Measurements from ENCODE around the gene QPRT. TPM values are rescaled to one million over a fixed set of nuclear protein-coding genes. Genes with fewer than 3 reads are reported as not detected.

The QPRT gene
- polyA plus RNA-seq, 3 donors: 2.1 to 4.7 (median 3.9) TPM

GRCh38 chr16:29710227-29711219 lies 31.5 kb downstream of the QPRT start:
- Mint-ChIP-seq H3K4me3 (peak overlapping the region in 1 of 2 donors; percentile 63), H3K27ac (peak overlapping the region in 6 of 7 donors; percentile 79 to 92 (median 90)), H3K9me3 (peaks cover 0 to 3% (median 0%) of the 10 kb centered on the region in 7 donors), H3K36me3 (no peaks in the 10 kb centered on the region), H3K4me1 (peaks cover 26% of the 10 kb centered on the region), H3K27me3 (ENCODE audit: low read depth in 3 of 3) (peaks cover 3 to 7% (median 6%) of the 10 kb centered on the region in 3 donors)
- peak overlapping the region in 1 of 3 experiments; percentile 9 for H3K4me3 ChIP-seq (replicated peaks in 1 of 3; ENCODE audit: low read depth in 2 of 3, low read length in 3 of 3)
- peaks cover 22 to 30% of the 10 kb centered on the region in 2 donors for H3K4me1 ChIP-seq (ENCODE audit: control insufficient read depth in 1 of 2, insufficient read depth in 2 of 2, low read length in 2 of 2)
- no peaks in the 10 kb centered on the region for H3K79me2 ChIP-seq (ENCODE audit: insufficient read depth, low read length)
- H3K36me3 ChIP-seq (replicated peaks in 1 of 2; ENCODE audit: control insufficient read depth in 1 of 2, insufficient read depth in 2 of 2, low read length in 2 of 2): no peaks in the 10 kb centered on the region
- no peak overlapping the region for H2AFZ ChIP-seq (ENCODE audit: insufficient read depth, low read depth, low read length, poor library complexity, severe bottlenecking)
- 26% methylated on average over 9 of the region's 17 CpGs for WGBS (ENCODE audit: insufficient coverage)
- TF ChIP-seq, protein P1, sequence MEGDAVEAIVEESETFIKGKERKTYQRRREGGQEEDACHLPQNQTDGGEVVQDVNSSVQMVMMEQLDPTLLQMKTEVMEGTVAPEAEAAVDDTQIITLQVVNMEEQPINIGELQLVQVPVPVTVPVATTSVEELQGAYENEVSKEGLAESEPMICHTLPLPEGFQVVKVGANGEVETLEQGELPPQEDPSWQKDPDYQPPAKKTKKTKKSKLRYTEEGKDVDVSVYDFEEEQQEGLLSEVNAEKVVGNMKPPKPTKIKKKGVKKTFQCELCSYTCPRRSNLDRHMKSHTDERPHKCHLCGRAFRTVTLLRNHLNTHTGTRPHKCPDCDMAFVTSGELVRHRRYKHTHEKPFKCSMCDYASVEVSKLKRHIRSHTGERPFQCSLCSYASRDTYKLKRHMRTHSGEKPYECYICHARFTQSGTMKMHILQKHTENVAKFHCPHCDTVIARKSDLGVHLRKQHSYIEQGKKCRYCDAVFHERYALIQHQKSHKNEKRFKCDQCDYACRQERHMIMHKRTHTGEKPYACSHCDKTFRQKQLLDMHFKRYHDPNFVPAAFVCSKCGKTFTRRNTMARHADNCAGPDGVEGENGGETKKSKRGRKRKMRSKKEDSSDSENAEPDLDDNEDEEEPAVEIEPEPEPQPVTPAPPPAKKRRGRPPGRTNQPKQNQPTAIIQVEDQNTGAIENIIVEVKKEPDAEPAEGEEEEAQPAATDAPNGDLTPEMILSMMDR (IDR thresholded peaks at IDR 0.05): peak; percentile 81
- no peaks in the 10 kb centered on the region for H4K20me1 ChIP-seq (ENCODE audit: insufficient read depth, low read length)
- no peaks in the 10 kb centered on the region for H3K9me3 ChIP-seq (replicated peaks in 1 of 2; ENCODE audit: control insufficient read depth in 1 of 2, insufficient read depth in 1 of 2, low read length in 2 of 2)
- H3K9ac ChIP-seq (ENCODE audit: insufficient read depth, low read length, poor library complexity, severe bottlenecking): no peak overlapping the region
- peak; percentile 54 to 79 (median 78) for DNase-seq
- no peaks in the 10 kb centered on the region for H3K27me3 ChIP-seq (ENCODE audit: control insufficient read depth in 2 of 2, insufficient read depth in 2 of 2, low read length in 2 of 2)
- intact Hi-C loops (cut with micrococcal nuclease): loop anchor here (5.0 to 10.0 kb wide), 2 partner anchors 37 to 54 kb away; partner anchors contain the start of gene C16orf54 (in 1 of the 2)
- peak overlapping the region; percentile 41 to 57 for H3K27ac ChIP-seq (ENCODE audit: low read depth in 1 of 2, low read length in 2 of 2)
- H3K4me2 ChIP-seq (replicated peaks; ENCODE audit: extremely low read depth, low read length, poor library complexity, severe bottlenecking): peak overlapping the region; percentile 25

DNA sequence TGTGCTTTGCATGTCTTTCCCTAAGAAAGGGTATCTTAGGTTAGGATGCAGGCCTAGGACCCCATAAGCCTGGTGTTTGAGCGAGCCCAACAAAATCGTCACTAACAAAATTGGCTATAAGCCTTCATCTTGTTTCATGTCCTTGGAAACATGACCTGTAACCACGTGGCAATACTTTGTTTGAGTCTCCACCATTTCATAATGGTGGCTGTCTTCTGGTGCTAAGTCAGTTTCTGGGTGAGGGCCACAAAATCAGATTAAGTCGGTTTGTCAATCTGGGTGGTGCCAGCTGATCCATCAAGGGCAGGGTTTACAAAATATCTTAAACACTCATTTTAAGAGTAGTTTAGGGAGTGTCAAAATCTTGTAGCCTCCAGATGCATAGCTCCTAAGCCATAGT lies 33.8 kb downstream of the QPRT start:
- peaks cover 22 to 30% of the 10 kb centered on the region in 2 donors for H3K4me1 ChIP-seq (ENCODE audit: control insufficient read depth in 1 of 2, insufficient read depth in 2 of 2, low read length in 2 of 2)
- no peaks in the 10 kb centered on the region for H3K27me3 ChIP-seq (ENCODE audit: control insufficient read depth in 2 of 2, insufficient read depth in 2 of 2, low read length in 2 of 2)
- Mint-ChIP-seq H3K4me3 (no peak overlapping the region), H3K27ac (no peak overlapping the region), H3K27me3 (ENCODE audit: low read depth in 3 of 3) (peaks cover 3 to 7% (median 4%) of the 10 kb centered on the region in 3 donors), H3K4me1 (peaks cover 26% of the 10 kb centered on the region), H3K9me3 (peaks cover 0 to 3% (median 0%) of the 10 kb centered on the region in 7 donors), H3K36me3 (no peaks in the 10 kb centered on the region)
- H3K4me3 ChIP-seq (replicated peaks in 1 of 3; ENCODE audit: low read depth in 2 of 3, low read length in 3 of 3): no peak overlapping the region
- no peak for DNase-seq
- H3K9me3 ChIP-seq (replicated peaks in 1 of 2; ENCODE audit: control insufficient read depth in 1 of 2, insufficient read depth in 1 of 2, low read length in 2 of 2): no peaks in the 10 kb centered on the region
- H3K36me3 ChIP-seq (replicated peaks in 1 of 2; ENCODE audit: control insufficient read depth in 1 of 2, insufficient read depth in 2 of 2, low read length in 2 of 2): no peaks in the 10 kb centered on the region
- intact Hi-C loops (cut with micrococcal nuclease): loop anchor here (5.0 to 10.0 kb wide), 2 partner anchors 34 to 52 kb away; partner anchors contain the start of gene C16orf54 (in 1 of the 2)
- H2AFZ ChIP-seq (ENCODE audit: insufficient read depth, low read depth, low read length, poor library complexity, severe bottlenecking): no peak overlapping the region
- no peak overlapping the region for H3K4me2 ChIP-seq (replicated peaks; ENCODE audit: extremely low read depth, low read length, poor library complexity, severe bottlenecking)
- TF ChIP-seq, protein P1 (IDR thresholded peaks at IDR 0.05): no peak
- no peak overlapping the region for H3K27ac ChIP-seq (ENCODE audit: low read depth in 1 of 2, low read length in 2 of 2)
- no peak overlapping the region for H3K9ac ChIP-seq (ENCODE audit: insufficient read depth, low read length, poor library complexity, severe bottlenecking)
- H3K79me2 ChIP-seq (ENCODE audit: insufficient read depth, low read length): no peaks in the 10 kb centered on the region
- 100% methylated on average over 2 of the region's 4 CpGs for WGBS (ENCODE audit: insufficient coverage)
- no peaks in the 10 kb centered on the region for H4K20me1 ChIP-seq (ENCODE audit: insufficient read depth, low read length)

Data from CD14-positive monocyte (primary cell).